Activated CD4-positive, alpha-beta T cell treated with anti-CD3 and anti-CD28 coated beads for 1 hour (primary cell): ENCODE results near the gene PER3.
"Not testable (repeated sequence)": the region's sequence is repeated elsewhere in the genome, so short reads cannot be mapped to it uniquely, and the experiment has no call there.

Source experiments
- DNase-seq: peaks from one replicate; pipeline ENCODE4 v3.0.0-alpha.2; 2020

Gene PER3

DNA sequence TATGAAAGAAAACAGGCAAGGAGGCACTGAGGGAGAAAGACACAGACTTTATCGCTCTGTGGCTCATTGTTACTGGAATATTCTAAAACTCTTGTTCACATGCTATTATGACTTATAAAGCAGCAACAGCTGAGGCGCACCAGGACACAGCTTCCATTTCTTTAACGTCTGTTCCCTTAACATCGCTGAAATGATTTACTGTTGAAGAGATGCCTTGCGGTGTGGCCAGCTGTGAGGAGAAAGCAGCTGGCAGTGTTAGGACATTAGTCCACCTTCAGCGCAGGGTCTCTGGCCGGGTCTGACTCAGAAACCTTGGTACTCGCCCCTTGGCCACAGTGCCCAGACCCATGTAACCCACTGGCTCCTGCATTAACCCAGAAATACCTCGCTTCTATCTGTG lies 3.1 kb upstream of the PER3 start:
- DNase-seq, result no peak

DNA sequence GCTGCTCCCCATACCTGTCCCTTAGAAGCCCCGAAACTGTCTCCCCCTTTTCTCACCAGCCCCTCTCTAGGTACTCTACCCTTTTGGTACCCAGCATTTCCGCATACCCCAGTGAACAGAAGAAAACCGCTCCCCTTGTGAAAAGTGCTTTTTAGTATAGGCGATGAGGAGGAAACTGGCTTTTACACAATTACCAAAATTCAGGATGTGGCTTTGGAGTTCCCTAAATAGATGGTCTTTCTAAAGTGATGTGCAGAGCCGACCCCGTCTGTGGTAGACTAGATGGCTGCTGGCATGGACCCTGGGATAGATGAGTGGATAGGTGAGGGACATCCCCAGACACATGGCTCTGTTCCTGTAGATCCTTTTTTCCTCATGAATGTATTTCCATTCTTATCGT lies 2.6 kb upstream of the PER3 start:
- no peak for DNase-seq

DNA sequence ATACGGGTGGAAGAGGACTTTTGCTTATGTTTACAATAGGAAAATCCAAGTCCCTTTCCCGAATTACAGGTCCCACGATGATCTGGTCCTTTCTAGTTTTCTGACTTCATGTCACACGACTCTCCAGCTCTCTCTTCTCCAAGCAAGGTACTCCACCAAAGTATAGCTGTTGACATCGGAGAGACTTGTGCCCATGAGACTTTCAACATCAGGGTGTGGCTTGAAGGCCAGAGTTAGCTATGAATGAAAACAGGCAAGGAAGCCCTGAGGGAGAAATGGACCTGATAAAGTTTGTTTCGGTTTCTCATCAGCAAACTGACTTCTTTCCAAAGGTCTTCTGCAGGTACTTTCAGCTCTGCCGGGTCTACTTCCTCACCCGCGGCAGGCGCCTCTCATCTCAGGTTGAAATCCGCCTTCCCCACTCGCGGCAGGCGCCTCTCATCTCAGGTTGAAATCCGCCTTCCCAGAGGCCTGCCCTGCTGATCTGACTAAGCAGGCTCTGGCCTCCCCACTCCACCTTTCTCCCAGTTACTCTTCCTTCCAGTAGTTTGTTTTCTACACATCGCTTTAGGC lies 2.1 kb upstream of the PER3 start:
- no peak for DNase-seq

DNA sequence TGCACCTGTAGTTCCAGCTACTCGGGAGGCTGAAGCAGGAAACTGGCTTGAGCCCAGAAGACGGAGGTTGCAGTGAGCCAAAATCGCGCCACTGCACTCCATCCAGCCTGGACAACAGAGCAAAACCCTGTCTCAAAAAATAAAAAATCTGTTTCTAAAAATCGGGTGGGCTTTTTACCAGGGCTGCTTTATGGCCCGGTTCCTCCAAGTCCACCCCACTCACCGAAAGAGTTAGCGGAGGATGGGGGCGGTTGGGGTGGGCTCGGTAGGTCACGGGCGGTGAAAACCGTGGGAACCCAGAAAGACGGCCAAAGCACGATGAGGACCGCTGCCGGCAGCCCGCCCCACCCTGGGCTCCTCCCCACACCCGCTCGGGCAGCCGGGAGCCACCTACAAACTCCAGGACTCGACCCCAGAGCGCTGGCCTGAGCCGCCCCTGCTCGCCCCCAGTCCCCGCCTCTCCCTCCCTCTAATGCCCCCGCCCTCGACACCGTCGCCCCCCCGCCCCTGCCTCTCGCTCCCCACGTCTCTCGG lies 846 bp upstream of the PER3 start:
- DNase-seq, result peak; percentile 13

DNA sequence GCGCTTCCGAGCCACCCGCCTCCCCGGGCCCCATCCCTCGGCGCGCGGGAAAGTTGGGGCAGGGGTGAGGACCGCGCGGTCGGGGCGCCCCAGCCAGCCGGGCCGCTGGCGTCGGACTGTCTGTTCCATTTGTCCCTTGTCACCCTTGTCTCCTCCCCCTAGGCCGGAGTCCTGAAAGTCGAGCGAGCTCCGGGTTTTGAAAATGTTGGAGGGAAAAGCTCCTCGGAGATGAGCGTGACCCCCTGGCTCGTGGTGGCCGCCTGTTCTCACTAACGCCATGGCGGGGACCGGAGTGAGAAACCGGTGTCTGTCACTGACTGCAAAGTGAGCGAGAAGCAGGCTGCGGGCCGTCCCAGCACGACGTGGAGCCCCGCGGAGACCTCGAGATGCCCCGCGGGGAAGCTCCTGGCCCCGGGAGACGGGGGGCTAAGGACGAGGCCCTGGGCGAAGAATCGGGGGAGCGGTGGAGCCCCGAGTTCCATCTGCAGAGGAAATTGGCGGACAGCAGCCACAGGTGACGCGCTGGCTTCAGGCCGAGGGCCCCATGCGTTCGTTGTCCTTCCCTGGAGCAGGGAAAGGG lies 491 bp downstream of the PER3 start:
- no peak for DNase-seq

DNA sequence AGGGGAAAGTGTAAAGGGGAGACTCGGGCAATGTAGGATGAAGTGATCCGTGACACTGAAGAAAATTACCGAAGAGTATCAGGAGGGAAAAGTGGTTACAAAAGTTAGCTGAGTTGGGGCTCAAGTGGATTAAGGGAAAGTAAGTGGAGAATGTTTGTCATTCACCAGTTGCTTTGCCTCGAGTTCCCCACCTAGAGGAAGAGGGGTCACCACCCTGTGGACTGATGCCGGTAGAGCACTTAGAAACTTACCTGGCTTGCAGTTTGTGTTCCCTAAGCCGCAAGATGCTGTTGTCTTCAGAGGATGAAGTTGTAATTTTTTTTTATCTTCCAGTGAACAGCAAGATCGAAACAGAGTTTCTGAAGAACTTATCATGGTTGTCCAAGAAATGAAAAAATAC lies 1.0 kb downstream of the PER3 start:
- DNase-seq, result no peak

DNA sequence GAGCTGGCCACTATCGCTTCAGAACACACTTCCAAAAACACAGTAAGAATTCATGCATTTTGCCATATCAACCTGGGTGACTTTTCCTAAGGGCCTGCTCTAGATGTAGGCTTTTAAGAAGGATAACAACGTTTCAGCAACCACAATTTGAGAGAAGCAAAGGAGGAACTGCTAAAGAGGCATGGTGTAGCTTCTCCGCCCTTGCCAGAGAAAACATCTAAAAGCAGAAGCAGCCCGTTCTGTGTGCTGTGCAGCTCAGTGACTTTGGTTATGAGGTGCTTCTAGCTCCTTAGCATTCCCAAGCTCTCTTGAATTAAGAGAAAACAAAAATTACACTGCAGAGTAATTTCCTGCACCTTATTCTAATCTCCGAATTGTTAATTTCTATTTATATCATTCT lies 2.7 kb downstream of the PER3 start:
- no peak for DNase-seq

DNA sequence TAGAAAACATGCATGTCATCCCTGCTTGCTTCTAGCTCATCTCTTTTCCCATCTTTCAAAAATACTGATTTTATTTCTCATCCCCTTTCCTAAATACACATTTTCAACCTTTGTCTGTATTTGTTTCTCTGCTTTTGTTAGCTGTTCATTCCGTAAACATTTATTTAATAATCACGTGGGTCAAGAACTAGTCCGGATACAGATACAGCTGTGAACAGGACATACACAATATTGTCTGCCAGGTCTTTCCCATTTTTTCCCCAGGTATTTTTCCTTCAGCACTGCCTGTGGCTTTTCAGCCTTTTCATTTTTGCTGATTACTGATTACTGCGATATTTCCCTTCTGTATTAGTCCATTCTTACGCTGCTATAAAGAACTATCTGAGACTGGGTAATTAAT lies 5.7 kb downstream of the PER3 start:
- no peak for DNase-seq

DNA sequence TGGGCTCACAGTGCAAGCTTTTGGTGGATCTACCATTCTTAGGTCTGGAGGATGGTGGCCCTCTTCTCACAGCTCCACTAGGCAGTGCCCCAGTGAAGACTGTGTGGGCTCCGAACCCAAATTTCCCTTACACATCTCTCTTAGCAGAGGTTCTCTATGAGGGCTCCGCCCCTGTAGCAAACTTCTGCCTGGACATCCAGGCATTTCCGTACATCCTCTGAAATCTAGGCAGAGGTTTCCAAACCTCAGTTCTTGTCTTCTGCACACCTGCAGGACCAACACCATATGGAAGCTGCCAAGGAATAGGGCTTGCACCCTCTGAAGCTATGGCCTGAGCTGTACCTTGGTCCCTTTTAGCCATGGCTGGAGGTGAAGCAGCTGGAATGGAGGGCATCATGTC lies 6.9 kb downstream of the PER3 start:
- DNase-seq, result not testable (repeated sequence)

DNA sequence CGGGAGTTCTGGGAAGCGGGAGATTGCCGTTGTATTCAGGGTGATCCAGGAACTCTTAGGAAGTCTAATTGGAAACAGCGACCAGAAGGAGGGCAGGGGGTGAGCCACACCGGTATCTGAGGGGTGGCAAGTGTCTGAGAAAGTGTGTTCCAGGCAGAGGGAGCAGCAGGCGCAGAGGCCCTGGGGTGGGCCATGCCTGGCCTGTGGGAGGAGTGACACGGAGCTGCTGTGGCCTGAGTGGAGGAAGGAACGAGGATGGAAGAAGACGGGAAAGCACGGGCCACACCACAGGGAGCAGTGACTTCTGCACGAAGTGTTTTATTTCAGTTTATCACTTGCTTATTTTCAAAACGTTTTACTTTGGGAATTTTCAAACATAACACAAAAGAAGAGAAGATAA lies 11.3 kb downstream of the PER3 start:
- DNase-seq, result no peak

DNA sequence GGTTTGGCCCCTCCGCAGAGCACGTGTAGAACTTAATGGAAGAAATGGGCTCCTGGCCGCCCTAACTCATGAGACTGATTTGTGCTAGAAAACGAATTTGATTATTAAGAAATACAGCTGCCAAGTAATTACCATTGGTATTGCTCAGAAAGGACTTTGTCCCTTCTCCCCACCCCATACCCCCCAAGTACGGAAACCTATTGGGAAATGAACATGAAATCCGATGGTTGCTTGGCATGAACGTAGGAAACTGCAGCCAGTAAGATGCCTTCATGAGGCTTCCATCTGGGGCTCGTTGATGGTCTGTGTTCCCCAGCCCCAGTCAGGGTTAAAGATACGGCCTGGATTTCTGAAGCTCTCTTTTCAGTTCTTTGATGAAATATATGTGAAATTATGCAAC lies 21.4 kb downstream of the PER3 start:
- no peak for DNase-seq

DNA sequence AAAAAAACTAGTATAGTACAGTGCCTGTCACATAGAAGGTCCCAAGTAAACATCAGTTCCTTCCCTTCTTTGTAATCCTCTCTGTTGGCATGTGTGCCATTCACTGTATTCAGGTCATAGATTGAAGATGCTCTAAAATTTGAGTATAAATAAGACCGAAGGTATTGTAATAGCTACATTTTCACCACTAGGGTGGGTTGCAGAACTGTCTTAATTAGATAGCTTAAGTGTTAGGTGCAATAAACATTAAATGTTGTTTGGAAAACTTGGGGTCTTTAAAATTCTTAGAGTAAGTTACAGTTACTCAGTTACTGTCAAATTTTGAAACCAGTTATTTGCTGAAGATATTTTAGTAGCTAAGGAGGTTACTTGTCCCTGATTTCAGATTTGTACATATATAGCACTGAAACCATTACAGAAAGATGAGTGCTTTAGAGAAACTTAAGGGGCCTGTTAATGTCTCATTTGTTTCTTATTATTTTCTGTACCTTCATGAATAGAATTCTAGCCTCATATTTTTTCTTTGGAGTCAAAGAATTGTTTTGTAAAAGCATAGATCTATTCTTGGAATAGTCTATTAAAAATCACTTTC lies 24.3 kb downstream of the PER3 start:
- DNase-seq, result no peak

DNA sequence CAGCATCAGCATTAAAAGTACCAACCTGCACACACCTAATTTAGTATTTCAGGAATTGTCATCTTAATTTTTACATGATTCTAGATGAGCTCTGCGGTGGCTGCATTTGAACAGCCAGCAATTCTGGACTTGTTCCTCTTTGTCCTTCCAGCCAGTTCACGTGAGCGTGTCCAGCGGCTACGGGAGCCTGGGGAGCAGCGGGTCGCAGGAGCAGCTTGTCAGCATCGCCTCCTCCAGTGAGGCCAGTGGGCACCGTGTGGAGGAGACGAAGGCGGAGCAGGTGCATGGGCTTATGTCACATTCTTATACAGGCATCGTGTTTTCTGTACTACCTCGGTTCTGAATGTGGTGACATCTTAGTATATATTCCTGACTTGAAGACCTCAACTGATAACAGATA lies 25.7 kb downstream of the PER3 start:
- DNase-seq, result no peak

DNA sequence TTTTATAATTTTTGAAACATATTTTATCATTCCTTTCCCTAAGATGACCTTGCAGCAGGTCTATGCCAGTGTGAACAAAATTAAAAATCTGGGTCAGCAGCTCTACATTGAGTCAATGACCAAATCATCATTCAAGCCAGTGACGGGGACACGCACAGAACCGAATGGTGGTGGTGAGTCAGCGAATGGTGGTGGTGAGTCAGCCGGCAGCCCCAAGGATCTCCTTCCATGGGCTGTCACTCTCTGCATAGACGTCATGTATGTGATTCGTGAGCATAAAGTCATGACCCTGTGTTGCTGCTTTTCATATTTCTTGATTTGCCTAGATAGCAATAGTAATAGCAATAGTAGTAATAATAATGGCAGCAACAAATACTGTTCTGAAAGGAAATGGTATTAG lies 26.3 kb downstream of the PER3 start:
- no peak for DNase-seq

DNA sequence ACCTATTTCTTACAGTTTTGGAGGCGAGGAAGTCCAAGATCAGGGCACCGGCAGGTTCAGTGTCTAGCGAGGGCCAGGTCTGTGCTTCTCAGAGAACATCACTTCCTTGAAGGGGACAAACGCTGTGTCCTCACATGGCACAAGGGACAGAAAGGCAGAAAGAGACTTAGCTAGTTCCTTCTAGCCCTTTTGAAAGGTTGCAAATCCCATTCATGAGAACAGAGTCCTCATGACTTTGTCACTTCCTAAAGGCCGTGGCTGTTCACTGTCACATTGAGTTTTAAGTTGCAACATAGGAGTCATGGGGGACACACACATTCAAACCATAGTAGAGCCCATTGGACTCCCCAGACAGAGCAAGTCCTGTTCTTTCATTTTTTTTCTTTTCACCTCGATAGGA lies 27.4 kb downstream of the PER3 start:
- no peak for DNase-seq

DNA sequence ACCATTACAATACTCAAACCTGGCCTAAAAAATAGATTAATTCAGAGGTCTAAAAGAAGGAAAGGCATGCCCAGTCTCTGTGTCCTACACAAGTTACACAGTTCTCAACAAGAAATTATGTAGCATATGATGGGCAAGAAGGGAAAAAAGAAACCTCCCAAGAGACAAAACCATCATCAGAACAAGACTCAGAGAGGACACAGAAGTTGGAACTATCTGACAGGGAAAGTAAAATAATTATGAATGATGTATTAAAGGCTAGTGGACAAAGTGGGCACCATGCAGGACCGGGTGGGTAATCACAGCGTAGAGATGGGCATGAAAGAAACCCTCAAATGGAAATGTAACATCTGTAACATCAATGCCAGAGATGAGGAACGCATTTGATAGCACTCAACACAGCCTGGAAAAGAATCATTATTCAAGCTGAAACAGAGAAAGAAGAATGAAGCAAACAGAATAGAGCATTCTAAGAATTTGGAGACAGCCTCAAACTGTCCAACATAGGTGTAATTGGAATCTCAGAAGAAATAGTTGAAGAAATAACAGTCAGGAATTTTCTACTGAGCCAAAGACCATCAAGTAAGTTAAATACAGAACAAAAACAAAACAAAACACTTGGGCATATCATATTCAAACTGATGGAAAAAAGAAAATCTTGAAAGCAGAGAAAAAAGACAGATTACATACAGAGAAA lies 29.7 kb downstream of the PER3 start:
- DNase-seq, result no peak

DNA sequence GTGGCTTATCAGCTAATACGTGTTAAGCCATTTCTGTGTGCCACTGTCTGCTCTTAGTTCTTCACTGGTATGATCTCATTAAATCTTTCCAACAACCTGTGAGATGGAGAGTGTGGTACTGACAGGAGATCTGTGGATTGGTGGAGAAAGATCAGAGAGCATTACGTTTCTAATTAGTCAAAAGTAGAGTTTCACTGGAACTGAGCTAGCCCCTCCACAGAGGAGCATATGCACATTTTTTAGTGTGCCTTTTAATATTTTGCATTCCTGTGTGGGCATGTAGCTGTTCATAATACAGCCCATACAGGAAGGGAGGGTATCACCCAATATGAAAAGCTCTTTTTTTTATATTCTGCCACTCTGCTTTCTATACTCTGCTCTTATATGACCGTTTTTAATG lies 37.2 kb downstream of the PER3 start:
- no peak for DNase-seq

DNA sequence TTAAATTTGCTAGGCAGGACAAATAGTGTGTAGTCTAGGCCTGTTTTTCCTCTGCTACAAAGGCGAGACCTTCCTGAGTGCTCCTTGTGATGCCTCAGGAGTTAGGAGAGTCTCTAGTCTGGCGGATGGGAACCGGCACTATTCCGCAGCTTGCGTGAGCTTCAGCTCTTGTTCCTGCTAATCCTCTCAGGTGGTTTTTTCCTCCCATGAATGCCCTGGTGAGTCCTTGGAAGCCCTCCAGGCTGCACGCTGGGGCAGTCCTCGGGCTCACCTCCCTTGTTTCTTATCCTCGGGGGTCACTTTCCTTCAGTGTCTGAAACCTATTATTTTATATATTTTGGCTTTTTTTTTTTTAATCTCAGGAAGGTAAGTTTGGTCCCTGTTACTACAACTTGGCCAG lies 40.6 kb downstream of the PER3 start:
- no peak for DNase-seq

DNA sequence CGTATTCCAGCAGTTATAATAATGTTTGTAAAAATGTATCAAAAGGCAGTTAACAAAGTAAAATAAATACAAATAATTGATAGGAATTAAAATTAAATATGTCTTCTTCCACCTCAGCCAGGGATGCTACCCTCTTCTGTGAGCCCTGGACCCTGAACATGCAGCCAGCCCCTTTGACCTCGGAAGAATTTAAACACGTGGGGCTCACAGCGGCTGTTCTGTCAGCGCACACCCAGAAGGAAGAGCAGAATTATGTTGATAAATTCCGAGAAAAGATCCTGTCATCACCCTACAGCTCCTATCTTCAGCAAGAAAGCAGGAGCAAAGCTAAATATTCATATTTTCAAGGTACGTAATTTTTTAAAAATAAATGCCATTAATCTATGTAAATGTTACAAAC lies 42.3 kb downstream of the PER3 start:
- DNase-seq, result no peak

DNA sequence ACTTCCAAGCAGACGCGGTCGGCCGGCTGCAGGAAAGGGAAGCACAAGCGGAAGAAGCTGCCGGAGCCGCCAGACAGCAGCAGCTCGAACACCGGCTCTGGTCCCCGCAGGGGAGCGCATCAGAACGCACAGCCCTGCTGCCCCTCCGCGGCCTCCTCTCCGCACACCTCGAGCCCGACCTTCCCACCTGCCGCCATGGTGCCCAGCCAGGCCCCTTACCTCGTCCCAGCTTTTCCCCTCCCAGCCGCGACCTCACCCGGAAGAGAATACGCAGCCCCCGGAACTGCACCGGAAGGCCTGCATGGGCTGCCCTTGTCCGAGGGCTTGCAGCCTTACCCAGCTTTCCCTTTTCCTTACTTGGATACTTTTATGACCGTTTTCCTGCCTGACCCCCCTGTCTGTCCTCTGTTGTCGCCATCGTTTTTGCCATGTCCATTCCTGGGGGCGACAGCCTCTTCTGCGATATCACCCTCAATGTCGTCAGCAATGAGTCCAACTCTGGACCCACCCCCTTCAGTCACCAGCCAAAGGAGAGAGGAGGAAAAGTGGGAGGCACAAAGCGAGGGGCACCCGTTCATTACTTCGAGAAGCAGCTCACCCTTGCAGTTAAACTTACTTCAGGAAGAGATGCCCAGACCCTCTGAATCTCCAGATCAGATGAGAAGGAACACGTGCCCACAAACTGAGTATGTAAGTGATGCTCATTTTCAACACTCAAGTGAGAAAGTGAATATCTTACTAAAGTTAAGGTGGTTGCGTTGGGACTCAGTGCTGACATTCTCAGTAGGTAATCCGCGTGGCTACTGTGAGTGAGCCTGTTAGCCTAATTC lies 43.2 kb downstream of the PER3 start:
- DNase-seq, result peak; percentile 14

DNA sequence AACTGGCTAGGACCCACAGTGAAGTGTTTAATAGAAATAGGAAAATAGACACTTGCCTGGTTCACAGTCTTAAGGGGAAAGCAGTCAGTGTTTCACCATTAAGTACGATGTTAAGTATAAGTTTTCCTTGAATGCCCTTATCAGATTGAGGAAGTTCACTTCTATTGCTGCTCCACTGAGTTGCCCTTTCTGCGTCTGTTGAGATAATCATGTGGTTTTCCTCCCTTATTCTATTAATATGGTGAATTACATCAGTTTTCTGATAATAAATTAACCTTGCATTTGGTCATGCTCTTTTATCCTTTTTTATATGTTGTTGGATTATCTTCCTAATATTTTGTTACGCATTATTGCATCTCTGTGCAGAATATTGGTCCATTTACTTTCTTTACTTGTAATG lies 47.4 kb downstream of the PER3 start:
- no peak for DNase-seq

DNA sequence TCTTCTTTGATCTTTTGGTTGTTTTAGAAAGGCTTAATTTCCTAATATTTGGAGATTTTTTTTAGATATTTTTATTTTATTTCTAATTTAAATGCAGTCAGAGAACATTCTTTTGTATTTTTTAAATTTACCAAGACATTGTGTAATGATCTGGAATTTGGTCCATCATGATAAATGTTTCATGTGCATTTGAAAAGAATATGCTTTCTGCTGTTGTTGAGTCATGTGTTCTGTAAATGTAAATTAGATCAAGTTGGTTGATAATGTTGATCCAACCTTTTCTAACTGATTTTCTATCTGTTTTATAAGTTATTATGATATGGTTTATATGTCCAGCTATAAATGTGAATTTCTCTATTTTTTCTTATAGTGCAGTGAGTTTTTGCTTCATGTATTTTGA lies 48.9 kb downstream of the PER3 start:
- no peak for DNase-seq

DNA sequence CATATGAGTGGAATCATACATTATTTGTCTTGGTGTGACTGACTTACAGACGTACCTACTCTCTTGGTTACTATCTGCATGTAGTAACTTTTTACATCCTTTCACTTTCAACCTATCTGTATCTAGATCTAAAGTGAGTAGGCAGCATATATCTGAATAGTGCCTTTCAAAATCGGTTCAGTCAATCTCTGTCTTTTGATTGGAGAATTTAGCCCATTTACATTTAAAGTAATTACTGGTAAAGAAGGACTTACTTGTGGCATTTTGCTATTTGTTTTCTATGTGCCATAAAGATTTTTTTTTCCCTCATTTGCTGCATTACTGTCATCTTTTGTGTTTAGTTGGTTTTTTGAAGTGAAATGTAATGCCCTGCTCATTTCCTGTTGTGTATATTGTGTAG lies 54.6 kb downstream of the PER3 start:
- no peak for DNase-seq
